ENCODE results near the gene USH1C.

USH1C gene

DNA sequence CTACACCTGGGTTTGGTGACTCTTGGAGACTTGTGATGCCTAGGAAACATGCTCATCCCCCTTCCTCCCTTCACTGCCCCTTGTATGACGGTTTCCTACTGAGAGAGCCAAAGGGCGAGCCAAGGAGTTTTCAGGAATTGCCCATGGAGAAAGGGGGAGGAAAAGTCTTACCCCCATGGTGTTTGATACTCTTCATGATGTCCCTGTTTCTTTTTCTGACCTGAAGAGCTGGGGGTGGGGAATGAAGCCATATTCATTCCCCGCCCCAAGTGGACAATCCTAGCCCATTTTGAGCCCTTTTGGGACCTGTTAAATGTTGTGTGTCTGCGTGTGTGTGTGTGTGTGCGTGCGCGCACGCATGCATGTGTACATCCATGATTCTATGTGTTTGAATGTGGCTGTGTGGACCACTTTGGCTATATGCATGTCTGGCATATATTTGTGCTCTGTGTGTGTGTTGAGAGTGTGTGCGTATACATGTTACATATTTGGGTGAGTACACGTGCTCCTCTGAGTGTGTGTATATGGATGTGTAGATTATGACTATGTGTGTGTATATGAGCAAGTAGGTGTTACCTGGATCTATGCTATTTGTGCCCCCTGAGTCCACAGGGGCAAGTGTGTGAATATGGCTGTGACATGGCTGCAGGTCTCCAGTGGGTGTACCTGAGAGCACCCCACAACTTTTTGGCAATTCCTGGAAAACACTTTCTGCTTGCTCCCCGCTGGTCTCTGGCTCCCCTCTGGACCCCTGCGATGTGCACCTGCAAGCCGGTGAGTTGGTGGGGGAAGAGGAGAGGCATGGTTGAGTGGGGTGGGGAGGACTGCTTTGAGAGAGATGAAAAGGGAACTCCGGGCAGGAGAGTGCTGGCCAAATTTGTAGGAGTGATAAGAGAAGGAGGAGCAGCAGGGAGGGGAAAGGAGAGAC, 27.5 kb upstream of the USH1C start:
- TF ChIP-seq, protein P1, sequence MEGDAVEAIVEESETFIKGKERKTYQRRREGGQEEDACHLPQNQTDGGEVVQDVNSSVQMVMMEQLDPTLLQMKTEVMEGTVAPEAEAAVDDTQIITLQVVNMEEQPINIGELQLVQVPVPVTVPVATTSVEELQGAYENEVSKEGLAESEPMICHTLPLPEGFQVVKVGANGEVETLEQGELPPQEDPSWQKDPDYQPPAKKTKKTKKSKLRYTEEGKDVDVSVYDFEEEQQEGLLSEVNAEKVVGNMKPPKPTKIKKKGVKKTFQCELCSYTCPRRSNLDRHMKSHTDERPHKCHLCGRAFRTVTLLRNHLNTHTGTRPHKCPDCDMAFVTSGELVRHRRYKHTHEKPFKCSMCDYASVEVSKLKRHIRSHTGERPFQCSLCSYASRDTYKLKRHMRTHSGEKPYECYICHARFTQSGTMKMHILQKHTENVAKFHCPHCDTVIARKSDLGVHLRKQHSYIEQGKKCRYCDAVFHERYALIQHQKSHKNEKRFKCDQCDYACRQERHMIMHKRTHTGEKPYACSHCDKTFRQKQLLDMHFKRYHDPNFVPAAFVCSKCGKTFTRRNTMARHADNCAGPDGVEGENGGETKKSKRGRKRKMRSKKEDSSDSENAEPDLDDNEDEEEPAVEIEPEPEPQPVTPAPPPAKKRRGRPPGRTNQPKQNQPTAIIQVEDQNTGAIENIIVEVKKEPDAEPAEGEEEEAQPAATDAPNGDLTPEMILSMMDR (IDR thresholded peaks at IDR 0.05; ENCODE audit: insufficient read depth, low read depth, low read length, missing control alignments) = no peak
- DNase-seq (ENCODE audit: low read depth) = no peak
- no peak overlapping the region for H3K4me3 ChIP-seq (ENCODE audit: low read depth, low read length)

DNA sequence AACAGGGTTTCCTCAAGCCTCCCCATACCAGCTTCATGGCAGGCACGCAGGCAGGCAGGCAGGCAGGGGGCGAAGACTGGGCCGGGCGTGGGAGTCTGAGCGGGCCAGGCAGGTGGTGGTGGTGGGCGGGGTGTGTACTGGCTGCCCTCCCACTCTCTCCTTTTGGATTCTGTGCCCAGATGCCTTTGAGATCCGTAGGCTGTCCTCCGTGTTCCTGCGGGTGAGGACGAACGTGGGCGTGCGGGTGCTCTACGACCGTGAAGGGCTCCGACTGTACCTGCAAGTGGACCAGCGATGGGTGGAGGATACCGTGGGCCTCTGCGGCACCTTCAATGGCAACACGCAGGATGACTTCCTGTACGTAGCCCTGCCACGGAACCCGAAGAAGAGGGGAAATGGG, 25.8 kb upstream of the USH1C start:
- no peak overlapping the region for H3K4me3 ChIP-seq (ENCODE audit: low read depth, low read length)
- TF ChIP-seq, protein P1 (IDR thresholded peaks at IDR 0.05; ENCODE audit: insufficient read depth, low read depth, low read length, missing control alignments) = no peak
- no peak for DNase-seq (ENCODE audit: low read depth)

DNA sequence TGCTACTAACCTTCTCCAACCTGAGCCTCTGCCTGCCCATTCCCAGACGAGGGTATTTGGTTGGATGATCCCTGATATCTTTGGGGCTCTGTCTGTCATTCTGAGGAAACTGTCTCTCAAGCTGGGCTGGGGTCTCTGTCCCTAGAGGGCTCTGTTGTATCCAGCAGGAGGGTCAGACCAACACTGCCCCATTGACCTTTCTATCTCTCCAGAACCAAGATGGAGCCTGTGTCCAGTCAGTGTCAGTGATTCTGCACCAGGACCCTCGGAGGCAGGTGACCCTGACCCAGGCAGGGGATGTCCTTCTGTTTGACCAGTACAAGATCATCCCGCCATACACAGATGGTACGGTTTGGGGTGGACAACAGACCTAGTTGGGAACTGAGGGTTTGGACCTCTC, 24.7 kb upstream of the USH1C start:
- TF ChIP-seq, protein P1 (IDR thresholded peaks at IDR 0.05; ENCODE audit: insufficient read depth, low read depth, low read length, missing control alignments) = no peak
- no peak overlapping the region for H3K4me3 ChIP-seq (ENCODE audit: low read depth, low read length)
- no peak for DNase-seq (ENCODE audit: low read depth)

DNA sequence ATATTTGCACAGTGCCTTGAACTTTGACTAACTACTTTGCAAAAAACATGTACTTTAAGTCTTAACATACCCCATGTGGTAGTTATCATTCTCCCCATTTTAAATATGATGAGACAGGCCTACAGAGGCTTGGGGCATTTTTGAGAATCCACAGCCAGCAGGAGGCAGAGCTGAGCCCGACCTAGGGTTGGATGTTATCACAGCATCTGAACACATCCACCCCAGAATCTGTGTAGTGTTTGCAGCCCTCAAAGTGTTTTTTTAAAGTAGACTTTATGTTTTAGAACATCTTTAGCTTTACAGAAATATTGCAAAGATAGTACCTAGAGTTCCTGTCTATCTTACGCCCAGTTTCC, 20.4 kb upstream of the USH1C start:
- H3K4me3 ChIP-seq (ENCODE audit: low read depth, low read length) = no peak overlapping the region
- no peak for DNase-seq (ENCODE audit: low read depth)
- TF ChIP-seq, protein P1 (IDR thresholded peaks at IDR 0.05; ENCODE audit: insufficient read depth, low read depth, low read length, missing control alignments) = peak; percentile 32

DNA sequence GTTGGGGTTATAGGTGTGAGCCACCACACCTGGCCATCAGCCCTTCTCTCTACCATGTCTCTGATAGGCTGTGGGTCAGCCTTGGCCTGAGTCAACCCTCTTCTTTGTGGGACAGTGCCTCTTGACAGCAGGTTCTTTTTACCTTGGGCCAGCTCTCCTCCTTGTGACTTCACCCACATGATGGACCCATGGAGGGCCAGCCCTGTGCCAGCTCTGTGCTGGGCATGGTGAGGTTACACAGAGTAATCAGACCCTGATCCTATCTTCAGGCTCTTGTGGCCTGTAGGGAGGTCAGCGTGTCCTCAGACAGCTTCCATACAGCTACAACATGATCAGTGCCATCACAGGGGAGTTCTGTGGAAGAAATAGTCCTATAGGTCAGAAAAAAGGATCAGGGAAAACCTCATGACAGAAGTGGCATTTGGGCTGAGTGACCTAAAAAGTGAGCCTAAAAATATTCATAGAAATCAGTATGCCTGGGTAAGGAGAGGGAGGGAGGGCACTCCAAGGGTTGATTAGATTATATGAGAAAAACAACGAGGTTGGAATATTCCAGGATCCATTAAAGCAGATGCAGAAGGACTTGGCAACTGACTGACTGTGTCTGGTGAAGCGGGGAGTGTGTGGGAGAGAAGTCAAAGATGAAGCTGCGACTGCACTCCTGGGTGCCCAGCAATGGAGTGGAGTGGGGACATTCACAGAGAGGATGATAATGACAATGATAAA, 19.9 kb upstream of the USH1C start:
- TF ChIP-seq, protein P1 (IDR thresholded peaks at IDR 0.05; ENCODE audit: insufficient read depth, low read depth, low read length, missing control alignments) = no peak
- no peak overlapping the region for H3K4me3 ChIP-seq (ENCODE audit: low read depth, low read length)
- DNase-seq (ENCODE audit: low read depth) = no peak

DNA sequence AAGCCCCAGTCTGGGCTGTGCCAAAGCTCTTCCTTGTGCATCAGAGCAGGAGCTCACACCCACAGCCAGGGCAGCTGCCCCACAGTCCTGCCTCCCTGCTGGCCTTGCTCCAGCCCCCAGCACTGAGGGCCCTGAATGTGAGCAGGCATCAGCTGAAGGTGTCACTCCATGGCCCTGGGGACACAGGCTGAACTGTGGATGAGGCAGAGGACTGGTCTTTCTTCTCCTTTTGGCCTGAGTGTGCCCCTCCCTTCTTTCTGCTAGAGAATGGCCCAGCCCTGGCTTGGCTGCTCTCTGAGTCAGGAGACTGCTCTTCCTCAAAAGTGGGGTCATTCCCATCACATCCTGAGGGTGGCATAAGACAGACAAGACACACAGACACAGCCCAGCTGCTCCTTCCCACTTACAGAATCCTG, 19.0 kb upstream of the USH1C start:
- TF ChIP-seq, protein P1 (IDR thresholded peaks at IDR 0.05; ENCODE audit: insufficient read depth, low read depth, low read length, missing control alignments) = no peak
- H3K4me3 ChIP-seq (ENCODE audit: low read depth, low read length) = no peak overlapping the region
- no peak for DNase-seq (ENCODE audit: low read depth)

Data from GM12865 (cell line).